Stimulated activated CD4-positive, alpha-beta T cell treated with anti-CD3 and anti-CD28 coated beads, Interleukin-4, amount 100 ng/mL, for 48 hours (primary cell): ENCODE measurements around the gene ZNF280B.

Experiments
- DNase-seq, 2 donors: peaks; one replicate each; pipeline ENCODE4 v3.0.0-alpha.2; 2020; ENCODE audit warnings: low read depth in 2 of 2

The ZNF280B gene, protein sequence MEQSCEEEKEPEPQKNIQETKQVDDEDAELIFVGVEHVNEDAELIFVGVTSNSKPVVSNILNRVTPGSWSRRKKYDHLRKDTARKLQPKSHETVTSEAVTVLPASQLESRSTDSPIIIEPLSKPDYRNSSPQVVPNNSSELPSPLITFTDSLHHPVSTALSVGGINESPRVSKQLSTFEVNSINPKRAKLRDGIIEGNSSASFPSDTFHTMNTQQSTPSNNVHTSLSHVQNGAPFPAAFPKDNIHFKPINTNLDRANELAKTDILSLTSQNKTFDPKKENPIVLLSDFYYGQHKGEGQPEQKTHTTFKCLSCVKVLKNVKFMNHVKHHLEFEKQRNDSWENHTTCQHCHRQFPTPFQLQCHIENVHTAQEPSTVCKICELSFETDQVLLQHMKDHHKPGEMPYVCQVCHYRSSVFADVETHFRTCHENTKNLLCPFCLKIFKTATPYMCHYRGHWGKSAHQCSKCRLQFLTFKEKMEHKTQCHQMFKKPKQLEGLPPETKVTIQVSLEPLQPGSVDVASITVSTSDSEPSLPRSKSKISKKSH

DNA sequence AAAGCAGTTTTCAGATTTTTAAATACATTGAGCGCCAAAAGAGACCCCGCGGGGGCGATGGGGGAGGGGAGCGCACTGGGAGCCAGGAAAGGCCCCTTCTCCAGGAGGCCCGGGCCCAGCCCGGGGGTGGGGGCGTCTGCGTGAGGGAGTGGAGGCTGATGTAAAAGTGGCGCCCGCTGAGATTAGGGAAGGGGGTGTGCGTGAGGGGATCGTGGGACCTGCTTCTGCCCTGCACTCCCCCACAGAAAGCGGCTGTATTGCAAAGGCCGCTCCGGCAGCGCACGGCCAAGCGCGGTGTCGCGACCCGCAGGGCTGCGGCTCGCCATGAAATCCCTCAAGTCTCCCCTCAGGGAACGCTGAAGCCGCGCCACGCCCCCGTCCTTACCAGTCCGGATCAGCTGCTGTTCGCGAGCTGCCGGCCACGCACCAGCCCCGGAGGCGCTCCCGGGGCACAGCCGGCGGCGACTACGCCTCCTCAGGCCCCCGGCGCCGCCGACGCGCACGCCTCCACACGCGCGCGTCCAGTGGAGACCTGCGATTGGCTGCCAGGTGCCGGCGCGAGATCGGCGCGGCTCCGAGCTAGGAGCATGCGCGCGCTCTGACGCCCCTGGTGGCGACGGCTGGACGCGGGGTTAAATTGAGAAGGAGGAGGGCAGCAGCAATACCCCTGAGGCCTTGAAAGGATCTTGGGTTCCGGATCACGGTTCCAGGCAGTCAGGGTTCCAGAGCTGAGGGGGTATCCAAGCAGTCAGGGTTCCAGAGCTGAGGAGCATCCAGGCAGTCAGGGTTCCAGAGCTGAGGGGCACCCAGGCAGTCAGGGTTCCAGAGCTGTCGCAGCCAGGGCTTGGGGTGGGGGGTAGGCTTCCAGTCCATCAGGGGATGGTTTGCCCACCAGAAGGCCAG, at the start of gene ZNF280B:
ZNF280B (minus strand) TSS at position 469 of the 903 bp plus-strand sequence. CDS start 19,344 bp downstream, outside the sequence.
- DNase-seq: peak; percentile 76 to 81

DNA sequence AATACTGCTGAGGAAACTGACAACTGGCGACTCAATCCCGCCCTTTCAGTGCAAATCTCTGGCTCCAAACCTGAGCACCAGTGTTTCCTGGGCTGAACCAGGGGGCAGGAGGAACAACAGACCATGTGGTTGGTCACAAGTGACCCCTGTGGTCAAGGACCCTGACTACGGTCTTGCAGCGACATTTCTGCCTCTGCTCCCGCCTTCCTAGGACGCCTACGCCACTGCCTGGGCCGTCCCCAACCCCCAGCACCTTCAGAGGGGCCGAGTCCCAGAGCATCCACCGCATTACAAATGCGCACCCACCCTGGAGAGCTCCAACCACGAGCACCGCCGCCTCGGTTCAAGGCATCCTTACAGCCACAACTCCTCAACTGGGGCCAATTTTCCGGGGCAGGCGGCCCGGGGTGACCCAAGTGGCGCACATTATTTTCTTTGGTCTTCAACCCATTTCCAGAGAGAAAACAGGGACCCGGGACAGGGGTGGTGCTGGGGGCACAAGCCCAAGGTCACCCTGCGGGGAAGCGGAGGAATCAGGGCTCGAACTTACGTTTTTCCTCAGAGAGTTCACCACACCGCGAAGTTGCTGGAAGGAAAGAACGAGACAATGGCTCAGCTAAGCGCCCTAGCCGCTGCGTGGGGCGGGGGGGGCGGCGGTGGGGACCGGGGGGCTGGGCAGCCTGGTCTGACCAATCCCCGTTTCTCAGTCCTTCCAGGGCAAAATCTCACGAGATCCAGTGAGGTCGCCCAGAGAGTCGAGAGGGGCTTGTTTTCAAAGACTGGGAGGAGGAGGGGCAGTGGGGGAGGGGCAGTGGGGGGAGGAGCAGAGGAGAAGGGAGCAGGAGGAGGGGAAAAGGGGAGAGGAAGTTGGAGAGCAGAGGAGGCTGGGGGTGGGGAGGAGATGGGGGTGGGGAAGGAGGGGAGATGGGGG, 48.7 kb upstream of the ZNF280B start:
- DNase-seq: no peak

DNA sequence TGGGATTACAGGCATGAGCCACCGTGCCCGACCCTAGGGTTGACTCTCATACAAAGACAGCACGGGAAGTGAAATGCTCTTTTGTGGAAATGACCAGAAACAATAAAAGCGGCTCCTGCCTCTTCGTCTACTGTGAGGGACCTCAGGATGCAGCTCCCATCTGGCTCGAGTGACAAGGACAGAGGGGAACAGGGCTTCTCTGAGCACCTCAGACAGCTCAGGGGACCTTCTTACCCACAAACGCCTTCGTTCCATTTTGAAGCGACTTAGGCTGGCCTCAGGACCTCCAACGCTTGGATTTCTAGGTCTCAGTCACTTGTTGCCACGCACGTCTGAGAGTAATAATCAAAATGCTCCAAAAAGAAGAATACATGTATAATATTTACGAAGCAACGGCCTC, 48.0 kb upstream of the ZNF280B start:
- DNase-seq: no peak

DNA sequence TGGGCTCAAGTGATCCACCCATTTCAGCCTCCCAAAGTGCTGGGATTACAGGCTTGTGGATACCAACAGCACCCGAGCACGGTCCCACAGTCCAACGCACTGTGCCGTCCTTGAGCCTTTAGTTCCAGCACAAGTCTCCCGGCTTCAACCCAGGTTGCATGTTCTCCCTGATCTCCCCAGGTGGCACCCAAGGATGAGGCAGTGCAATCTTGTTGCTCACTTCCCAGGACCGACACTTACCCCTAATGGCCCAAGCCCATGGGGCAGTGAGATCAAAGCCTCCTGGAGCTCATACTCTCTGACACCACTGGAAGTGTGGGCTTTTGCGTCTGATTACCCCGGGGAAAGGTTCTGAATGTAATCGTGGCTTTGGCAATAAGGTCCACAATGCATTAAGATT, 47.1 kb upstream of the ZNF280B start:
- DNase-seq: no peak

DNA sequence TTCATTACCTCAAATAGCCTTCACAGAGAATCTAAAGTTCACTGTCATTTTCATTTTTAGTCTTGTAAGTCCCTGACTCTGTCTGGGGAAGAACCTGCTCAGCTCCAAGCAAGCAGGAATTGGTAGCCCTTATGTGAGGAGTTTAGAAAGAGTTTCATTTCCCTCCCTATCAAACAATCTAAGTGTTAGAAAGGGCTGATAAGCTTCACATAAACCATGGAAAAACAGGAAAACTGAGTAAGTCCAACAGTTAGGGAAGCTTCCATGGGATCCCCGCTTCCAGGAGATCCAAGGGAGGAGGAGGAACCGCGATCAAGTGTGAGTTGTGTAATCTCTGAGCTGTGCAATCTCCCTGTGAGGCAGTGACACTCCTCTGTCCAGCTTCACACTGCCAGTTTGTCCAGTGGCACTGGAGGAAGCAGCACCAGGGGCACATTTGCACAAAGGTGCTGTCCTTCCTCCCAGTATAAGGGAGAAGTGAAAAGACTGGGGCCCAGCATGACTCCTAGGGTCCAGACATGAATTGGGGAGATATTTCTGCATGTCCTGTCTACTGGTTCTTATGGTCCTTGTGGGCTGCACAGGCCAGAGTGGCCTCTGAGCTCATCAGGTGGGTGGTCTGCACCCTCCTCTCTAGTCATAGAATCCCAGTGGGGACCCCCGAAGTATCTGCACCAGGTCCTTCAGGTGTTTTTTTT, 46.2 kb upstream of the ZNF280B start:
- no peak for DNase-seq

DNA sequence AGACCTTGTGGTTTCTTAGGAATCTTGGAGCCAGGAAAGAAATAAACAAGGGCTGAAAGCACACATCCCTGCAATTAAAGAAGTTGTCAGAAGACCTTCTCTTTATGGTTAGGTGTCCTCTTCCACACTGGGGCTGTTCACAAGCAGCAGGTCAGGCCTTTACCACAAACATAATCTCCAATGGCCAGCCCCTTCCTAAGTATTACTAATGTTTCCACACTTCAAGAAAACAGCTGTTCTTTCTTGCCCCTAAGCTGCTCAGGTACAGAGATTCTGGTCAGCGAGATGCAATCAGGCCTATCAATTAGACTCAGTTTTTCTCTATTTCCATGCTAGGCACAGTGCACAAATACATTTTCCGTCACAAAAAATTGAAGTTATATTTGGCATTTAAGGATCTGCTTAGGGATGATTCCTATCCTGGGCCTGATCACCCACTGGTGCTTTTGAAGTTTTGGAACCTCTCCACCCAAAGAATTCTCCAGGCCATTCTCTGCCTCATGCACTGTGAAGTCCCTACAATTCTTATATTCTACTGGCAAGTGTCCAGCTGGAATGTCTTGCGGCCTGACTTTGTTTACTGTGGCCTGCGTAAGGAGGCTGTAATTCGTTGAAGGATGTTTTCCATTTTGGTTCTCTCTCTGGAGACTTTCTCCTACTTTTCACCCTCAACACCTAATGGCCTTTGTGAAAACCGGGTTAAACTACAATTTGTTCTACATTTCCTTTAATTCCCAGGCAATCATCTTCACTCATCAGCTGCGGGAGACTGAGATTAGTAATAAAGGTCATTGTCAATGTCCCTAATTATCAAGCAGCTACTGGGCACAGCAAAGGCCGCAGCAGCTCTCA, 45.4 kb upstream of the ZNF280B start:
- DNase-seq: no peak

DNA sequence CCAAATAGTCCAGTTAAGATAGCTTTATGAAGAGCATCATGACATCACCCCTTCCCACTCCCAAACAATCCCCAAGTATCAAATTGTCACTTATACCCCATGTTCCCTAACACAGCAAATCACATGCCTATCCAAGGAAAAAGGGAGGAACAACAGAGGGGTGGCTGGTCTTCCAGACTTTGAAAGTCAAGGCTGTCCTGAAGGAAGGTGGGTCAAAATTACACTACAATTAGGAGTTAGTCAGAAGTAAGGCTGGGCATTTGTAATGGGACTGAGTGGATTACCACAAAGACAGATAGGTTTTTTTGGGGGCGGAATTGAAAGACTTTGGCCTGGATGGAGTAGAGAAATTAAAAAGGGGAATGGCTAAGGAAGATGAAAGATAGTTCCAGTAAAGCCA, 44.6 kb upstream of the ZNF280B start:
- DNase-seq: no peak

DNA sequence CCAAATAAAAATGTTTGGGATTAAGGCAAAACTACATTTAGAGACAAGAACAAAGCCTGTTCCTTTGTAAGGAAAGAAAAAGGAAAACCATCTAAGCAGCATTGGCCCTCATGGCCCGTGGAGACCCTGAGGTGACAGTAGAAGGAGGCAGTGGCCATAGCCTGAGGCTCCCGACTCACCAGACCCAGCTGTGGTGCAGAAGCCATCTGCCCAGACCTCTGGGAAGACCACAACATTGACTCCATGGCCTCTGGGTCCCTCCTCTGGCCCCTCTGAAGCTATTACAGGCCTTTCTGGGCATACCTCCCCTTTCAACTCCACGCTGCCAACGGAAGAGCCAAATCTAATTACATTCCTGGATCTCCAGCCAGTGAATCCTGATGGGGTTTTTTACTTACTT, 44.1 kb upstream of the ZNF280B start:
- DNase-seq: no peak

DNA sequence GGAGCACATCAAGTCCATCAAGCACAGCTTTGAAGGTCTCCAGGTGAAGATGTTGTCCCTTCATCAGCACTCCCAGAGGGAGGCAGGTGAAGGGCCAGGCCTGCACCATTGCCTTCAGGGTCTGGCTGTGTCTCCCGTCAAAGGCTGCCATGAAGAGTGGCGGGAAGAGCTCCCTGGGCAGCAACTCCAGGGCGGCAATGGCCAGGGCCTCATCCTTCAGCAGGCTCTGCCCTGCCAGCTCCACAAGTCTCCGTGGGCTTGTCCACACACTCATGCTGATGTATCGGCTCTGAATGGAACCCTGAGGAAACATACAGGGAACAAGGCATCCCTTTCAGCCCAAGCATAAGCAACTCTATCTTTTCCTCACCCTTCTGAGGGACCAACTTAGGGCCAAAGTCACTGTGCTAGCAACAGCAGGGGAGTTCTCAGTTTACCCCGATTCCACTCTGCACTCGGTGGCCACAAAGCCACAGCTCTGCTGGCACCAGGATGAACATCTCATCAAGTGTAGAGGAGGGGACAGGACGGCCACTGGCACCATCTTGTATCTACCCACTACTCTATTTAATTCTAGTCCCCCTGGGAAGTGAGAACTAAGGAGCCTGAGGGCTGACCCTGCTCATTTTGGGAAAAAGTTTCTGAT, 42.4 kb upstream of the ZNF280B start:
- no peak for DNase-seq

DNA sequence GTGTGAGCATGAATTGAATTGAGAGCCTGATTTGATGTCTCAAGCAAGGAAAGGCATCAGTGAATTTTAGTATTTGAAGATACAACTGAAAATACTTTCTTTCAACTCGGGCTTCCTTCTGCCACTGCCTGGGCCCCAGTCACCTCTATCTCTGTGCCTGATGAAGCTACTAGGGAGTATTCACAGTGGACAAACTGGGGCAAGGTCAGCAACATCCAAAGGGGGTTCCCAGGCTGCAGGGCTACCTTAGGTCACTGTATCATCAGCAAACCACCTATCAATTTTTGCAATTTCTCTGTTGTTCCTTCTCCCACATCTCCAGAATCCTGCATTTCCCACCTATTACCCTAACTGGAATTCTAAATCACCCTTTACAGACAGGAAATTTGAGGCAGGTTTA, 40.4 kb upstream of the ZNF280B start:
- DNase-seq: no peak

DNA sequence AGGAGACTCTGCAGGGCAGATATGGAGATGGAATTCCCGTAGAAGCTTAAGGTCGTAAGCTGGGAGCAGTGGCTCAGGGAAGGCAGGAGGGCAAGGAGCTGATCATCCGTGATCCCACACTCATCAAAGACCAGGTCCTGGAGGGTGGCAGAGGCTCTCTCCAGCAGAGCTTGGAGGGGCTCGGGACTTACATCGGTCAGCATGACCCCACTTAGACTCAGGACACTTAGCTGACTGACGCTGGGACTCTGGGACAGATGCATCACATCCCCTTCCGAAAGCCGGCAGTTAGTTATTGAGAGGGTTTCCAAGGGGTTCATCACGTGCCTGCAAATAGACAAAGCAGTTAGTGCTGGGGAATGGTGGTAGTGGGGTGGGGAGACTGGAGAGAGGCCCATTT, 39.8 kb upstream of the ZNF280B start:
- no peak for DNase-seq

DNA sequence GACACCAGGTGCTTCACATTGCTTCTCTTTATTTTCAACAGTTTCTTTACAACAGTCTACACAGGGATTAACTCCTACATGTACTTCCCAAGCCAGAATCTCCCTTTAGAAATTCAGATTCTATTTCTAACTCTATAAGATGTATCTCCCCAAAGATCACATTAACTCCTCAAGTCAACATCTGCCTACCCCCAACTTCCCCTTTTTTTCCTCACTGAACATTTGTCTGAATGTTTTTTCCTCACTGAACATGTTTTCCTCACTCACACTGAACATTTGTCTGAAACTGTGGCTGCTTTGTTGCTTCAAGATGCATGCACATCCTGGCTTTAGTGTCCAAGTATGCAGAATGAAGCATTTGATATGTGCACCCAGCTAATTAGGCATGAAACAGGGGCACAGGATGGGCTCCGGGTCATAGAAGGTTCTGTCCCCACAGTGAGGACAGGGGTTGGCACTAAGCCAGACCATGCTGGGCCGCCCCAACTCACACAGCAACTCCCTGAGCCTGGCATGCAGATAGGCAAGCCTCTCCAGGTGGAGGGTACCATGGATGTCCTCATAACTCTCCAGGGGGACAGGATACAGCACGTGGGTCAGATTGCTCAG, 39.3 kb upstream of the ZNF280B start:
- DNase-seq: no peak

DNA sequence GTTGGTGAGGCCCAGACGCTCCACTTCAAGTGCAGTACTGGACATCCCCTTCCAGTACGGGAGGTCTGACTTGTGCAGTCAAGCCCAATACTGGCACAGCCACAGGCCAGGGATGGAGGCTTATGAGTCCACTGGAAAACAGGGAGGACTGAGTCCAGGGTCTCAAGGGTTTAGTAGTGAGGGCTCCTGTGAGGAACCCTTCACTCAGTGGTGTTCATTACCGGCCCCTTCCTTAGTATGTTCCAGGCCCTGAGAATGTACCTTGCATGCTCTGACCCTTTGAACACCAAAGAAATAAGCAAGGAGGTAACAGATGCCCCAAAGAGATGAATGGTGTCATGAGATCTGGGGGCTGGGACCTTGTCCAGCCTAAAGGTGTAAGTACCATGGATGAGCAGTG, 38.7 kb upstream of the ZNF280B start:
- no peak for DNase-seq

DNA sequence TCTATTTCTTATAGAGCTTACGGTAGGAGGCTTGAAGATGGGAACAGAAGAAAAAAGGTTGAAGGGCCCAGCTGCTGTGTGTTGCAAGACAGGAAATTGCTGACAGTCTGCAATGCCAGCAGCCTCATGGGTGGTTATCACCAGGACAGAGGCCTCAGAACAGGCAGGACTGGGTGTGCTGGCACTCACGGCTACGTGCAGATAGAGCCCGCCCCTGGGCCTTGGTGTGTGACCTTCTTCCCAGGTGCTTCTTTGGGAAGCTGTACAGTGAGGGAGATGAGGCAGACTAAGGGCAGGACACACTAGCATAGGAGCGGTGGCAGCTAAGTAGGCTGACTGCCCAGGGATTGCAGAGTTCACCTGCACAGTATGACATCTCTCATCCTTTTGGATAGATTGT, 37.9 kb upstream of the ZNF280B start:
- DNase-seq: no peak

DNA sequence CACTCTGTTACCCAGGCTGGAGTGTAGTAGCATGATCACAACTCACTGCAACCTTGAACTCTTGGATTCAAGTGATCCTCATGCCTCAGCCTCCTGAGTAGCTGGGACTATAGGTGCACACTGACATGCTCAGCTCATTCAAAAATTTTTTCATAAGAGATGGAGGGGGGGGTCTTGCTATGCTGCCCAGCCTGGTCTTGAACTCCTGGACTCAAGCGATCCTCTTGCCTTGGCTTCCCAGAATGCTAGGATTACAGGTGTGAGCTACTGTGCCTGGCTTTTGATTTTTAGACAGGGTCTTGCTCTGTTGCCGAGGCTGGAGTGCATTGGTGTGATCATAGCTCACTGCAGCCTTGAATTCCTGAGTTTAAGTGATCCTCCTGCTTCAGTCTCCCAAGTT, 36.5 kb upstream of the ZNF280B start:
- DNase-seq: no peak

DNA sequence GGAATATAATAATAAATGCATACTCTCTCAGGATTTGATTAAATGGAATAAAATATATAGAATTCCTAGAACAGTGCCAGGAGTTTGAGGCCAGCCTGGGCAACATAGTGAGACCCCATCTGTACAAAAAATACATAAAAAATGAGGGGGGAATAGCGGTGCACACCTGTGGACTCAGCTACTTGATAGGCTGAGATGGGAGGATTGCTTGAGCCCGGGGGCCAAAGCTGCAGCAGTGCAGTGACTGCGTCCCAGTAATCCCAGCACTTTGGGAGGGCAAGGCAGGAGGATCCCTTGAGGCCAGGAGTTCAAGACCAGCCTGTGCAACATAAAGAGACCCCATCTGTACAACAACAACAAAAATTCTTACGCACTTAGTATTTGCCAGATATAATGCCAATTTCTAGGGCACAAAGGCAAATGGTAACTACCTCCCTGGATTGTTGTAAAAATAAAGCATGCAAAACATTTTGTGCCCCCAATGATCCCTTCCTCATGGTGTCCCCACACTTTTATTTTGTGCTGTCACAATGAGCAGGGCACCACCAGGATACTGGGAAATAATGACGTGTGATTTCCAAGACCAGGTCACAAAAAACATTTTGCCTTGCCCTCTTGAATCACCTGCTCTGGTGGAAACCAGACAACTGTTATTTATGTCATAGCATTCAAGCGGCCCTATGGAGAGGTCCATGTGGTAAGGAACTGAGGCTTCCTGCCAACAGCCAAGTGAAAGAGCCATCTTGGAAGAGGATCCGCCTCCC, 29.9 kb upstream of the ZNF280B start:
- DNase-seq: no peak

DNA sequence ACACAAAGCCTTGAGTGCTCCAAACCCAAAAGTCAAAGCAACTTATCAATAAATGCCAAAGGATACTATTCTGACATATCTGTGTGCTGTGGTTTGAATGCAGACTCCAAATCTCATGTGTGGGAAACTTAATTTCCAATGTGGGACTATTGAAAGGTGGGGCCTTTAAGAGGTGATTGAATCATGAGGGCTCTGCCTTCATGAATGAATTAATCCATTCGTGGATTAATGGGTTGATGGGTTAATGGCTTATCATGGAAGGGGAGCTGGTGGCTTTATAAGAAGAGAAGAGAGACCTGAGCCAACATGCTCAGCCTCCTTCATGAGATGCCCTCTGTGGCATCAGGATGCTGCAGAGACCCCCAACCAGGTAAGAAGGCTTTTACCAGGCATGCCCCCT, 28.4 kb upstream of the ZNF280B start:
- no peak for DNase-seq

DNA sequence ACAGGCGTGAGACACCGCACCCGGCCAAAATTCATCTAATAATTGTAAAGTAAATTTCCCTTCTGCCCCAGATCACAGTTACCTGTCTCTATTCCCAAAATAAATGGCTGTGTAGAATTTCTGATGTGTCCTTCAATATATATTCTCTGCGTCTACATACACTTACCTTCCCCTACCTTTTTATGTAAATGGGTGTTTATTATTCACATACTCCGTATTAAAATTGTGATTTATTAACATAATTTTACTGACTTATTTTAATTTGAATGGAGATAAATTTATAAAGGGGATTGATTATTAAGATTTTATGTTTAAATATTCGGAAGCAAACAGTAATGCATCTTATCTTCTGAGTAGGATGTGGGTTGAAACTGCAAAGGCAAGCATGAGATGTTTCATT, 28.0 kb upstream of the ZNF280B start:
- no peak for DNase-seq
